ENCODE measurements around the gene COL6A3.

COL6A3 gene

DNA sequence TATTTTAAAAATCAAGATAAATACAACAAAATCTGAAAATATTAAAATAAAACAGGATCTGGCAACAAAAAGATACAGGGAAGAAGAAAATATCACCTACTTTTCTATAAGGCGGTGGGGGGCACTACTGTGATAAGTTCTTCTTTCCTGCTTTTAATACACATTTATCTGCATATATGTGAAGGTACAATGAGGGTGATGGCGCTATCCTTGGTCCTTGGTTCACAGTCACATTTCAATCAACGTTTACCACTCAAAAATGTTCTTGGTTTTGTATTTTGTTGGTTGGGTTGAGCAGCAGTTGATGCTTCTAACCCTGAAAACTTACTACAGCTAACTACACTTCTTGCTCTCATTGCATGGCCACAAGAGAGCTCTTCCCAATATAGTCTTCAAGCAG lies 112.4 kb downstream of the COL6A3 start:
- H3K36me3 ChIP-seq (ENCODE audit: control insufficient read depth in 2 of 2, insufficient read depth in 2 of 2, low read length in 2 of 2), result no peaks in the 10 kb centered on the region
- H3K4me1 ChIP-seq (ENCODE audit: control insufficient read depth in 2 of 2, insufficient read depth in 2 of 2, low read length in 2 of 2), result peaks cover 0 to 3% of the 10 kb centered on the region in 2 donors
- no peak overlapping the region for H3K9ac ChIP-seq (ENCODE audit: low read depth in 1 of 2, low read length in 2 of 2)
- no peak overlapping the region for H3K4me3 ChIP-seq (ENCODE audit: low read length in 2 of 2)
- H3K27ac ChIP-seq (ENCODE audit: low read depth in 2 of 2, low read length in 2 of 2), result no peak overlapping the region
- H3K9me3 ChIP-seq (ENCODE audit: control insufficient read depth in 2 of 2, low read length in 2 of 2), result no peaks in the 10 kb centered on the region
- H3K27me3 ChIP-seq (ENCODE audit: control insufficient read depth in 2 of 2, insufficient read depth in 2 of 2, low read length in 2 of 2), result no peaks in the 10 kb centered on the region

DNA sequence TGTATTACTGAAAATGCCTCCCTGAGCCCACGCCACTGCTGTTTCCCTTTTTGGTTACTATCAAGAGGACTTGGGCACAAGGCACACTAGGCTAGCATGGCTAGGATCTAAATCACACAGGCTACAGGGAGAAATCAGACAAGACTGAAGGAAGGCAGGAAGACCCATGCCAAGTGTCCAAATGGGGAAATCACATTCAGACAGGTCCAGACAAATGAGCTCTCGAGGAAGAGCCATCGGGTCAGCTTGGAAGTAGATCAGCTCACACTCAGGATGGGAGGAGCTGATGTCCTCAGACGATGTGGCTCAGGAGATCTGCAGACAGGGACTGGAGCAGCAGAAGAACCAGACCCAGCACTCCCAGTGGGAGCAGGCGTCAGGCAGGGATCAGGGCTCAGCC lies 113.2 kb downstream of the COL6A3 start:
- no peak overlapping the region for H3K4me3 ChIP-seq (ENCODE audit: low read length in 2 of 2)
- H3K27me3 ChIP-seq (ENCODE audit: control insufficient read depth in 2 of 2, insufficient read depth in 2 of 2, low read length in 2 of 2), result no peaks in the 10 kb centered on the region
- no peak overlapping the region for H3K9ac ChIP-seq (ENCODE audit: low read depth in 1 of 2, low read length in 2 of 2)
- H3K36me3 ChIP-seq (ENCODE audit: control insufficient read depth in 2 of 2, insufficient read depth in 2 of 2, low read length in 2 of 2), result no peaks in the 10 kb centered on the region
- peaks cover 0 to 3% of the 10 kb centered on the region in 2 donors for H3K4me1 ChIP-seq (ENCODE audit: control insufficient read depth in 2 of 2, insufficient read depth in 2 of 2, low read length in 2 of 2)
- H3K9me3 ChIP-seq (ENCODE audit: control insufficient read depth in 2 of 2, low read length in 2 of 2), result no peaks in the 10 kb centered on the region
- no peak overlapping the region for H3K27ac ChIP-seq (ENCODE audit: low read depth in 2 of 2, low read length in 2 of 2)

DNA sequence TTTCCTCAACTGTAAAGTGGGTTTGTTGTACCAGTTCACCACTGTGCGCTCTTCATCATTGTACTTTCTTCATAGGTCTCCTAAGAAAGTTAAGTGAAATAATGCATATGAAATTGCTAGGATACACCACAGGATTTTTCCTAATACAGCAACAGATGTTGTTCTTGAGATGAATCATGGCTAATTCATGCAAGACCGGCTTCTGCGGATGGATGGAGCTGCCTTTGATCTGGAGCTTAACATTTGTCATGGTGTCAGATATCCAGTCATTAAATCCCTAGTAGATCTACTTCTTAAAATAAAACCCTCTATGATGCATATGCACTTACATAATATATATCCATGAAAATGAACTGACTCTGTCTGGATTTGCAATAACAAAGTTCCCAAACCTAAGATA lies 114.1 kb downstream of the COL6A3 start:
- Histone ChIP-seq H3K9ac (ENCODE audit: low read depth in 1 of 2, low read length in 2 of 2) (no peak overlapping the region), H3K36me3 (ENCODE audit: control insufficient read depth in 2 of 2, insufficient read depth in 2 of 2, low read length in 2 of 2) (no peaks in the 10 kb centered on the region), H3K27ac (ENCODE audit: low read depth in 2 of 2, low read length in 2 of 2) (no peak overlapping the region), H3K27me3 (ENCODE audit: control insufficient read depth in 2 of 2, insufficient read depth in 2 of 2, low read length in 2 of 2) (no peaks in the 10 kb centered on the region), H3K9me3 (ENCODE audit: control insufficient read depth in 2 of 2, low read length in 2 of 2) (no peaks in the 10 kb centered on the region), H3K4me3 (ENCODE audit: low read length in 2 of 2) (no peak overlapping the region), H3K4me1 (ENCODE audit: control insufficient read depth in 2 of 2, insufficient read depth in 2 of 2, low read length in 2 of 2) (peaks cover 0 to 3% of the 10 kb centered on the region in 2 donors)

DNA sequence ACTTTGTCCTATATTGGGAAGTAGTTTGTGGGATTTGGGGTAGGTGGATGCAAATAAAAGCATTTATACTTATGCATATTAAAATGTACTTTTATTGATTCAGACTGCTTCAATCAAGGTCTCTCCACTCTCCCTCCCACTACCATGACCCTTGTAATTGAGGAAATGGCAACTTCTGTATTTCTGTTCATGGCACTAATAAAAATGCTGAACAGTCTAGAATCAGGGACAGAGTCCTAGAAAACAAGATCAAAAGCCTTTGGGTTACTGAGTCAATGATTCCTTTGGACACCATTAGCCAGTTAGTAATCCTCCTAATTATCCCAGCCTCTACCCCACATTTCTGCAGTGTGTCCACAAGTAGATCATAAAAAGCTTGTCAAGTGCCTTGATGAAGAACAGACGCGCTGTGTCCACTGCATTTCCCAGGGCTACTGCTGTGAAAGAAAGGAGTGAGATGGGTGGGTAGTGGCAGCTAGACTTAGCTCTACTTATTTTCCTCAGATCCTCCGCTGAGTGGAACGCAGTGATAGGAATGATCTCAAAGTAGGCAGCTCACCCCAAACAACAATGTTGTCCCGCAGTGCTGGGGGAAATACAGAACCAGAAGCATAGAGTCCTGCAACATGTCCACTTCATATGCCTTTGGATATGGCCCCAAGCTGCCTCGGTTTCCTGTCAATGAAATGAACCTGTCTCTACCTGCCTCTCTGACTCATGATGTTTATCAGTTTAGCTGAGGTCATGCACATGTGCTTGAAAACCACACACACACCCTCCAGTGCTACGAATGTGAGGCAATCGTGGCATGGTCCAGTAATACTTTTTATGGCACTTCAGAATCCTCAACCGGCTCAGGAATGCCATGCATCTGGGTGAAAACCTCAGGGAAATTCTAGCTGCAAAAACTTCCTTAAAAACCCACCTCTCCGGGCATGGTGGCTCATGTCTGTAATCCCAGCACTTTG lies 115.5 kb downstream of the COL6A3 start:
- no peaks in the 10 kb centered on the region for H3K27me3 ChIP-seq (ENCODE audit: control insufficient read depth in 2 of 2, insufficient read depth in 2 of 2, low read length in 2 of 2)
- peak overlapping the region in 1 of 2 donors; percentile 18 for H3K9ac ChIP-seq (ENCODE audit: low read depth in 1 of 2, low read length in 2 of 2)
- no peaks in the 10 kb centered on the region for H3K36me3 ChIP-seq (ENCODE audit: control insufficient read depth in 2 of 2, insufficient read depth in 2 of 2, low read length in 2 of 2)
- H3K4me1 ChIP-seq (ENCODE audit: control insufficient read depth in 2 of 2, insufficient read depth in 2 of 2, low read length in 2 of 2), result peaks cover 0 to 3% of the 10 kb centered on the region in 2 donors
- no peak overlapping the region for H3K4me3 ChIP-seq (ENCODE audit: low read length in 2 of 2)
- no peaks in the 10 kb centered on the region for H3K9me3 ChIP-seq (ENCODE audit: control insufficient read depth in 2 of 2, low read length in 2 of 2)
- peak overlapping the region; percentile 20 to 28 for H3K27ac ChIP-seq (ENCODE audit: low read depth in 2 of 2, low read length in 2 of 2)

DNA sequence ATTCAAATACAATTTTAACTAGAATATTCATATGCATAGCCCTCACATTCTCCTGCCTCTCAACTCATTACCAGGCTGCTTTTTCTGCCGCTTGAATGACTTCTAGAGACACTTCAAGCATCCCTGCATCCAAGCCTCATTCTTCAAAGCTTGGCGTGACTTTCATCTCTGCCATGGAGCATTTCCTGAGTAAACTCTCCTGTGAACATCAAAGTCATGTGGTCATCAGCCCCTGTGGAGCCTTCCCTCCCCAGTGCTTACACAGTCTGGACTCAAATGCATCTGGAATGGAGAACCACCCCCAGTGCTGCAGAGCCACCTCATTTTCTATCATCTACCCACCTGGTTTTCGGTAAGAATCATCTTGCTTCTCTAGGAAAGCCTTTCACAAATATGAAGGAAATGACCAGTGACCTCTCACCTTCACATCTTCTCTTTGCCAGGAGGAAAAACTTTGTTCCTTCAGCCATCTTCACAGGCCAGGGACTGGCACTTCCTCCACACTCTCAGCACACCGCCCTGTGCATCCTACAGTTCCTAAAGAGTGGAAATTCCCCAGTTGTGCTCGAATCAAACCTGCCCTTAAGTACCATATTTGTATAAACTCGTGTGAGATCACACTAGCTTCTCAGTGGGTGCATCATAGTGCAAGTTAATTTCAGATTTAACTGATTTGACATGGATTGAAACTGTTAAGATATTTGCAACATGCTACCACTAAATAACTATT lies 116.4 kb downstream of the COL6A3 start:
- no peak overlapping the region for H3K9ac ChIP-seq (ENCODE audit: low read depth in 1 of 2, low read length in 2 of 2)
- no peak overlapping the region for H3K27ac ChIP-seq (ENCODE audit: low read depth in 2 of 2, low read length in 2 of 2)
- H3K36me3 ChIP-seq (ENCODE audit: control insufficient read depth in 2 of 2, insufficient read depth in 2 of 2, low read length in 2 of 2), result no peaks in the 10 kb centered on the region
- H3K4me1 ChIP-seq (ENCODE audit: control insufficient read depth in 2 of 2, insufficient read depth in 2 of 2, low read length in 2 of 2), result peaks cover 0 to 3% of the 10 kb centered on the region in 2 donors
- H3K9me3 ChIP-seq (ENCODE audit: control insufficient read depth in 2 of 2, low read length in 2 of 2), result no peaks in the 10 kb centered on the region
- H3K4me3 ChIP-seq (ENCODE audit: low read length in 2 of 2), result no peak overlapping the region
- H3K27me3 ChIP-seq (ENCODE audit: control insufficient read depth in 2 of 2, insufficient read depth in 2 of 2, low read length in 2 of 2), result no peaks in the 10 kb centered on the region

DNA sequence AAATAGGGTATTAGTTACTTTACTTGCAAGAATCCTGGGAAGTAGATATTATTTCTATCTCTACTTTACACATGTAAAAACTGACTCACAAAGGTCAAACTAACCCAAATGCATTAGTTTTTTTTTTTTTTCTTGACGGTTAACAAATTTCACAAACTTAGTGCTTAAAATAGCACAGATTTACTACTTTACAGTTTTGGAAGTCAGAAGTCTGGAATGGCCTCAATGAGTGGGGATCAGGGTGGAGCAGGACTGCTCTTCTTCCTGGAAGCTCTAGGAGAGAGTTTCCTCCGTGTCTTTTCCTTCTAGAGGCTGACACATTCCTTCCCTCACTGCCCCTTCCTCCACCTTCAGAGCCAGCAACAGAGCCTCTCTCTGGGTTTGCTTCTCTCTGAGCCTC lies 117.2 kb downstream of the COL6A3 start:
- Histone ChIP-seq H3K9me3 (ENCODE audit: control insufficient read depth in 2 of 2, low read length in 2 of 2) (no peaks in the 10 kb centered on the region), H3K27ac (ENCODE audit: low read depth in 2 of 2, low read length in 2 of 2) (no peak overlapping the region), H3K27me3 (ENCODE audit: control insufficient read depth in 2 of 2, insufficient read depth in 2 of 2, low read length in 2 of 2) (no peaks in the 10 kb centered on the region), H3K36me3 (ENCODE audit: control insufficient read depth in 2 of 2, insufficient read depth in 2 of 2, low read length in 2 of 2) (no peaks in the 10 kb centered on the region), H3K4me1 (ENCODE audit: control insufficient read depth in 2 of 2, insufficient read depth in 2 of 2, low read length in 2 of 2) (peaks cover 2 to 5% of the 10 kb centered on the region in 2 donors), H3K4me3 (ENCODE audit: low read length in 2 of 2) (no peak overlapping the region), H3K9ac (ENCODE audit: low read depth in 1 of 2, low read length in 2 of 2) (no peak overlapping the region)

DNA sequence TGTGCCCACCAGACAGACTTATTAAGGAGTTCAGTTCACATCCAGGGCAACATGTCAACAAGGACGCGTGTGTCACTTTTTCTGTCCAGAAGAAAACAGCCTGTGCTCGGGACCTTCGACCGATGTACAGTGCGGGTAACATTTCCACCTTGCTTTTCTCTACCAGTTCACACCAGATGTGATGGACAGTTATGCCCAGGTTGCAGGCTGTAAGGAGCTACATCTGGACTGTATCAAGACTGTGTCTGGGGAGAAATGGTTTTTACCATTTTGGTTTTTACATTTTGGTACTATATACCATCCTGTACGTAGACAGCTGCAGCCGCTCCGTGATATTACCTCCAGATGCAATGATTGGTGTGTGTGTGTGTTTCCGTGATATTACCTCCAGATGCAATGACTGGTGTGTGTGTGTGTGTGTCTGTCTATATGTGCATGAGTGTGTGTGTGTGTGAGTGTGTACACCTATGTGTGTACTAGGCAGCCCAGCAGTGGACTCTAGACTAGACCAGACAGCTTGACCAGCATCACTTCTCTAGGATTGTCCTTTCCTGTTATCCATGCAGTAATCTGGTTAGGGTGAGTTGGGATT lies 118.0 kb downstream of the COL6A3 start:
- Histone ChIP-seq H3K27me3 (ENCODE audit: control insufficient read depth in 2 of 2, insufficient read depth in 2 of 2, low read length in 2 of 2) (no peaks in the 10 kb centered on the region), H3K36me3 (ENCODE audit: control insufficient read depth in 2 of 2, insufficient read depth in 2 of 2, low read length in 2 of 2) (no peaks in the 10 kb centered on the region), H3K4me3 (ENCODE audit: low read length in 2 of 2) (no peak overlapping the region), H3K9me3 (ENCODE audit: control insufficient read depth in 2 of 2, low read length in 2 of 2) (no peaks in the 10 kb centered on the region), H3K4me1 (ENCODE audit: control insufficient read depth in 2 of 2, insufficient read depth in 2 of 2, low read length in 2 of 2) (peaks cover 4 to 11% of the 10 kb centered on the region in 2 donors), H3K9ac (ENCODE audit: low read depth in 1 of 2, low read length in 2 of 2) (no peak overlapping the region), H3K27ac (ENCODE audit: low read depth in 2 of 2, low read length in 2 of 2) (no peak overlapping the region)

DNA sequence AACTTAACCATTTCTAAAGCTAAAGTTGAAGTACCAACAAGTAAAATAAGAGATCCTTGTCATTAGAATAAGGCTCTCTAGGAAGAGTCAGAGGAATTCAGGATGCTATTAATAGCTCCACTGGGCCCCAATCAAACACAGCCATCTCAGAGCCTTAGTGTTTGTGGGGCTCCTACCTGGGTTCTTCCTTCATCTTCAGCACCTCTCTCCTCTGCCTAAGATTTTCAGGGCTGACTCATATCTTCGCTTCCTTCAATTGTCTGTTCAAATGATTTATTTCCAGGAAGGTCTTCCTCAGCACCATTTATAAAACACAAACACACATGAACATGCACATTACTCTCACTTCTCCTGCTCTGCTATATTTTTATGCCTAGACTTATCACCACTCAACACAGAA lies 119.5 kb downstream of the COL6A3 start:
- no peak overlapping the region for H3K27ac ChIP-seq (ENCODE audit: low read depth in 2 of 2, low read length in 2 of 2)
- H3K4me3 ChIP-seq (ENCODE audit: low read length in 2 of 2), result no peak overlapping the region

DNA sequence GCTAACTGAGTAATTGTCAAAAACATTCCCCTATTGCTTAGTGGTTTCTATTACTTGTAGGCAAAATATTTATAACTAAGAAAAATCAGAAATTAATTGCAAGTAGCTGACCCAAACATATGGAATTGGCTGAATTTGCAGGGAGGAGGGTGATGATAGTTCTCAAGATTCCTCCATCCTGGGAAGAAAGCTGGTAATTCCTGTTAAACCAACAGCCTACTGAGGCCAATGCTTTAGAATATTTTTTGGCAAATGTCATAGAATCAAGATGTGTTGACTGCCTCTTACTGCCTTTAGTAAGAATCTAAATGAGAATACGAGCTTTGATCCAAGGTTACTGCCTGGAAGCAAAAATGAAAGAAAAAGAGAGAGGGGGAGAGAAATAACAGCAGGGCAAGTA lies 120.0 kb downstream of the COL6A3 start:
- Histone ChIP-seq H3K36me3 (ENCODE audit: control insufficient read depth in 2 of 2, insufficient read depth in 2 of 2, low read length in 2 of 2) (no peaks in the 10 kb centered on the region), H3K27ac (ENCODE audit: low read depth in 2 of 2, low read length in 2 of 2) (no peak overlapping the region), H3K4me3 (ENCODE audit: low read length in 2 of 2) (no peak overlapping the region), H3K9ac (ENCODE audit: low read depth in 1 of 2, low read length in 2 of 2) (no peak overlapping the region), H3K27me3 (ENCODE audit: control insufficient read depth in 2 of 2, insufficient read depth in 2 of 2, low read length in 2 of 2) (peaks cover 0 to 4% of the 10 kb centered on the region in 2 donors), H3K4me1 (ENCODE audit: control insufficient read depth in 2 of 2, insufficient read depth in 2 of 2, low read length in 2 of 2) (peaks cover 4 to 11% of the 10 kb centered on the region in 2 donors), H3K9me3 (ENCODE audit: control insufficient read depth in 2 of 2, low read length in 2 of 2) (no peaks in the 10 kb centered on the region)

More for the DNA sequence above, 119.5 kb downstream of the COL6A3 start:
- Histone ChIP-seq H3K9me3 (ENCODE audit: control insufficient read depth in 2 of 2, low read length in 2 of 2) (no peaks in the 10 kb centered on the region), H3K9ac (ENCODE audit: low read depth in 1 of 2, low read length in 2 of 2) (no peak overlapping the region), H3K27me3 (ENCODE audit: control insufficient read depth in 2 of 2, insufficient read depth in 2 of 2, low read length in 2 of 2) (peaks cover 0 to 4% of the 10 kb centered on the region in 2 donors), H3K36me3 (ENCODE audit: control insufficient read depth in 2 of 2, insufficient read depth in 2 of 2, low read length in 2 of 2) (no peaks in the 10 kb centered on the region), H3K4me1 (ENCODE audit: control insufficient read depth in 2 of 2, insufficient read depth in 2 of 2, low read length in 2 of 2) (peaks cover 4 to 11% of the 10 kb centered on the region in 2 donors)

Data from mucosa of rectum (tissue), 2 donors.